Naive thymus-derived CD4-positive, alpha-beta T cell (primary cell): Measurements from ENCODE around the gene FBLN5. TPM values are rescaled to one million over a fixed set of nuclear protein-coding genes. Genes with fewer than 3 reads are reported as not detected.

Source experiments
- ATAC-seq: fragments of 150-1000 bp; cut with Tn5 transposase; 2 replicates; pipeline ENCODE4 v1.10.0; 2021; ENCODE audit warnings: mild to moderate bottlenecking, moderate library complexity
- CTCF ChIA-PET: fragments of 350-600 bp; sonication (Branson Sonifier 250); formaldehyde crosslinking; loops from one replicate; lab custom pipeline; 2021; ENCODE audit warnings: antibody characterized with exemption; lab: Charles Lee
- POLR2A ChIA-PET: fragments of 350-600 bp; sonication (Branson Sonifier 250); formaldehyde crosslinking; loops from one replicate; lab custom pipeline; 2021; ENCODE audit warnings: antibody characterized with exemption, inconsistent platforms; lab: Charles Lee
- DNase-seq, 9 donors: peaks; one replicate each; pipeline versions ENCODE4 v3.0.0 to v3.0.0-alpha.2; 2020 to 2022; ENCODE audit warnings: mixed read lengths in 1 of 9
- H3K27ac ChIP-seq: one replicate; pipeline ENCODE4 v1.7.0; 2013; ENCODE audit warnings: mild to moderate bottlenecking, low read depth, low read length, moderate library complexity
- H3K27me3 ChIP-seq, 2 donors: one replicate each; pipeline ENCODE4 v1.7.0; 2013; ENCODE audit warnings: low read length in 2 of 2, mild to moderate bottlenecking in 2 of 2, moderate library complexity in 2 of 2; ENCODE audit not compliant: control insufficient read depth in 2 of 2, insufficient read depth in 2 of 2
- H3K36me3 ChIP-seq, 3 experiments: 1 replicate in 2 of 3; 2 replicates in 1 of 3; pipeline ENCODE4 v1.7.0; 2013; ENCODE audit warnings: low read length in 3 of 3, mild to moderate bottlenecking in 3 of 3, moderate library complexity in 1 of 3; ENCODE audit not compliant: insufficient read depth in 3 of 3, control insufficient read depth in 2 of 3
- H3K4me1 ChIP-seq, 2 donors: one replicate each; pipeline ENCODE4 v1.7.0; 2013; ENCODE audit warnings: low read length in 2 of 2, mild to moderate bottlenecking in 2 of 2, moderate library complexity in 1 of 2; ENCODE audit not compliant: control insufficient read depth in 2 of 2, insufficient read depth in 2 of 2
- H3K4me3 ChIP-seq: 2 replicates; pipeline ENCODE4 v1.7.0; 2013; ENCODE audit warnings: mild to moderate bottlenecking, low read length
- H3K9me3 ChIP-seq, 3 experiments: 1 replicate in 2 of 3; 2 replicates in 1 of 3; pipeline ENCODE4 v1.7.0; 2013; ENCODE audit warnings: low read length in 3 of 3; ENCODE audit not compliant: control insufficient read depth in 2 of 3
- H3K27ac Mint-ChIP-seq, 9 donors: one replicate each; pipeline ENCODE4 v1.8.0; 2020 to 2022; ENCODE audit warnings: mixed read lengths in 9 of 9, mild to moderate bottlenecking in 8 of 9, moderate library complexity in 5 of 9, inconsistent platforms in 2 of 9
- H3K27me3 Mint-ChIP-seq, 5 donors: one replicate each; pipeline ENCODE4 v1.8.0; 2021 to 2022; ENCODE audit warnings: mixed read lengths in 5 of 5, mild to moderate bottlenecking in 1 of 5
- H3K36me3 Mint-ChIP-seq, 5 donors: one replicate each; pipeline ENCODE4 v1.8.0; 2020 to 2022; ENCODE audit warnings: mixed read lengths in 5 of 5, mild to moderate bottlenecking in 3 of 5, inconsistent platforms in 1 of 5
- H3K4me1 Mint-ChIP-seq, 7 donors: one replicate each; pipeline ENCODE4 v1.8.0; 2020 to 2022; ENCODE audit warnings: mixed read lengths in 7 of 7, mild to moderate bottlenecking in 3 of 7, inconsistent platforms in 1 of 7
- H3K4me3 Mint-ChIP-seq, 10 donors: one replicate each; pipeline ENCODE4 v1.8.0; 2020 to 2022; ENCODE audit warnings: mild to moderate bottlenecking in 10 of 10, mixed read lengths in 10 of 10, moderate library complexity in 6 of 10, inconsistent platforms in 2 of 10
- H3K9me3 Mint-ChIP-seq, 11 donors: one replicate each; pipeline ENCODE4 v1.8.0; 2020 to 2022; ENCODE audit warnings: mixed read lengths in 11 of 11, mild to moderate bottlenecking in 4 of 11, inconsistent platforms in 1 of 11, moderate library complexity in 1 of 11
- intact Hi-C, 2 donors: fragments of 100-400 bp; cut with micrococcal nuclease; formaldehyde crosslinking; loops; one replicate each; pipeline ENCODE4 v1.15.1; 2023
- polyA plus RNA-seq, 2 donors: library from polyadenylated mRNA; unstranded; fragments of 300-500 nt; fragmentation: Illumina TruSeq; gene quantifications; one replicate each; pipeline ENCODE4 v1.2.3, GENCODE V29; 2021
- total RNA-seq, 6 experiments: library from RNA in 5 of 6; stranded (reverse) in 5 of 6; gene quantifications; 1 replicate in 5 of 6; 2 replicates in 1 of 6; pipeline ENCODE4 v1.2.3 and lab custom pipeline; 2021 to 2026

FBLN5 gene
- total and polyA plus RNA-seq, 7 experiments from 2014 or later, result 2.9 to 53.3 (median 10.7) TPM

DNA sequence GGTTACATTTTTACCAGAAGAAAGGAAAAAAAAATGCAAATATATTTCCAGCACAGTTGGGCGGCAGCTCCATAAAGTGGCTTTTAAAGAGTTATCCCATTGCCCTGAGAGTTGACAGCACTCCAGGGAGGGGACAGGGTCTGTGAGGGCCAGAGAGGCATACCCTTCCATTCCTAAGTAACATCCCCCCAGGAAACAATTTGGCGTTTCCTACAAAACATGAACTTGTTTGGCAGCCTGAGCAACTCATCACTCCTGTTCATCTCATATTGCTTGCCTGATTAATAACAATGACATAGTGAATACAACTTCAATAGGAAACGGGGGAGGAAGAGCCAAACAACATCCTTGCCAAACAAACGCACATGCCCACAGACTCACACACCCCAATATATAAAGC is 103.5 kb downstream of the FBLN5 start:
- Mint-ChIP-seq H3K4me3 (peak overlapping the region in 2 of 10 donors; percentile 7 to 15), H3K27ac (peak overlapping the region in 6 of 9 donors; percentile 2 to 74 (median 36))
- CTCF ChIA-PET, result no interaction called here

DNA sequence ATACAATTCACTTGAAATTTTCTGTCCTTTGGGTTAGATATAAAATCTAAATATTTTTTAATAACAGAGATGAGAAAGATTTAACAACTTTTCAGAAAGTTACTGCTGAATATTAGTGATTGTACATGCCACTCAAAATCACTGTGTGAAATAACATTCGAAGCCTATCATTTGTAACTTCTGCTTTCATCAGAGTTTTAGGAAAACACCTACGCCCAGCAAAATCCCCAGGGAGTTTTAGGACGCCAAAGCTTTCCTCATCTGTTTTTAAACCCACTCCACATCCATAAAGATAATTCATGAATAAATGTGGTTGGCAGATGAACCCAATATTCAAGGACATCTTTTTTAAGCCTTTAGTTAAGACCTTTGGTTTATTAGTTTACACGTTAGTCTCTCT is 104.1 kb downstream of the FBLN5 start:
- H3K27me3 ChIP-seq, result no peaks in the 10 kb centered on the region
- H3K27ac ChIP-seq, result no peak overlapping the region
- peaks cover 34 to 93% (median 82%) of the 10 kb centered on the region in 7 donors for H3K4me1 Mint-ChIP-seq
- H3K27me3 Mint-ChIP-seq, result no peaks in the 10 kb centered on the region
- no peaks in the 10 kb centered on the region for H3K9me3 ChIP-seq
- ChIA-PET POLR2A (interaction anchor here (0.7 to 14.7 kb wide), 4 partner anchors 15 to 53 kb away, joined by 3 to 194 read pairs (median 4); no protein-coding TSS in a partner anchor), CTCF (no interaction called here)
- DNase-seq (no peak), ATAC-seq (no peak)
- peak overlapping the region in 5 of 9 donors; percentile 63 to 89 (median 73) for H3K27ac Mint-ChIP-seq
- H3K9me3 Mint-ChIP-seq, result no peaks in the 10 kb centered on the region
- H3K4me3 ChIP-seq, result no peak overlapping the region
- peaks cover 24 to 25% of the 10 kb centered on the region in 2 donors for H3K4me1 ChIP-seq
- intact Hi-C loops, result no loop called here
- peaks cover 0 to 25% (median 0%) of the 10 kb centered on the region in 3 experiments for H3K36me3 ChIP-seq
- H3K4me3 Mint-ChIP-seq, result peak overlapping the region in 1 of 10 donors; percentile 11
- peaks cover 15 to 75% (median 52%) of the 10 kb centered on the region in 5 donors for H3K36me3 Mint-ChIP-seq

More for the DNA sequence above, 103.5 kb downstream of the FBLN5 start:
- POLR2A ChIA-PET, result interaction anchor here (0.7 to 14.7 kb wide), 4 partner anchors 15 to 53 kb away, joined by 3 to 194 read pairs (median 4); no protein-coding TSS in a partner anchor
- Mint-ChIP-seq H3K27me3 (no peaks in the 10 kb centered on the region), H3K36me3 (peaks cover 21 to 77% (median 57%) of the 10 kb centered on the region in 5 donors), H3K9me3 (no peaks in the 10 kb centered on the region), H3K4me1 (peaks cover 32 to 93% (median 82%) of the 10 kb centered on the region in 7 donors)
- intact Hi-C loops, result no loop called here
- Histone ChIP-seq H3K36me3 (peaks cover 0 to 25% (median 0%) of the 10 kb centered on the region in 3 experiments), H3K27me3 (no peaks in the 10 kb centered on the region), H3K27ac (no peak overlapping the region), H3K4me3 (no peak overlapping the region), H3K9me3 (no peaks in the 10 kb centered on the region), H3K4me1 (peaks cover 22 to 25% of the 10 kb centered on the region in 2 donors)
- ATAC-seq (no peak), DNase-seq (no peak)

DNA sequence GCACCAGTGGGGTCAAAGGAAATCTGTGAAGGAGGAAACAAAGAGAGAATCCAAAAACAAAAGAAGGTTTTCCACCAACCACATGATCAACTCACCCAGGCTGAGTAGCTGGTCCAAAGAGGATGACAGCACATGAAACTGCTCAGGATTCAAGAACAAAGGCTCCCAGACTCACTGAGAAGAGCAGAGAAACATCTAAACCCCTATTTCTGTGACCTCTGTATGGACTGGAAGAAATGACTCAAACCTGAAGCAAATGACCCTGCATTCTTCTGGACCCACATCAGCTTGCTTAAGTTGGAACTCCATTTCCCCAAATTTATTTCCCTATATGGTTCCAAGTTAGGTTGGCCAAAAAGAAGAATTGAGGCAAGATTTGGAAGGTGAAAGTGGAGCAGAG is 106.4 kb downstream of the FBLN5 start:
- no peaks in the 10 kb centered on the region for H3K9me3 ChIP-seq
- H3K27ac ChIP-seq, result peak overlapping the region; percentile 1
- Mint-ChIP-seq H3K4me3 (peak overlapping the region in 2 of 10 donors; percentile 27 to 33), H3K4me1 (peaks cover 32 to 93% (median 82%) of the 10 kb centered on the region in 7 donors), H3K27me3 (peaks cover 0 to 2% (median 0%) of the 10 kb centered on the region in 5 donors), H3K27ac (peak overlapping the region in 8 of 9 donors; percentile 28 to 89 (median 72)), H3K9me3 (no peaks in the 10 kb centered on the region), H3K36me3 (peaks cover 13 to 75% (median 38%) of the 10 kb centered on the region in 5 donors)
- ChIA-PET CTCF (interaction anchor here (1.2 kb wide), 1 partner anchor 51 kb away, joined by 3 read pairs; no protein-coding TSS in a partner anchor), POLR2A (interaction anchor here (1.1 to 14.7 kb wide), 5 partner anchors 7 to 34 kb away, joined by 3 to 194 read pairs (median 3); no protein-coding TSS in a partner anchor)
- H3K36me3 ChIP-seq, result peaks cover 0 to 18% (median 0%) of the 10 kb centered on the region in 3 experiments
- H3K4me3 ChIP-seq, result no peak overlapping the region
- intact Hi-C loops, result no loop called here
- DNase-seq (no peak), ATAC-seq (no peak)
- H3K27me3 ChIP-seq, result no peaks in the 10 kb centered on the region
- peaks cover 33 to 40% of the 10 kb centered on the region in 2 donors for H3K4me1 ChIP-seq

DNA sequence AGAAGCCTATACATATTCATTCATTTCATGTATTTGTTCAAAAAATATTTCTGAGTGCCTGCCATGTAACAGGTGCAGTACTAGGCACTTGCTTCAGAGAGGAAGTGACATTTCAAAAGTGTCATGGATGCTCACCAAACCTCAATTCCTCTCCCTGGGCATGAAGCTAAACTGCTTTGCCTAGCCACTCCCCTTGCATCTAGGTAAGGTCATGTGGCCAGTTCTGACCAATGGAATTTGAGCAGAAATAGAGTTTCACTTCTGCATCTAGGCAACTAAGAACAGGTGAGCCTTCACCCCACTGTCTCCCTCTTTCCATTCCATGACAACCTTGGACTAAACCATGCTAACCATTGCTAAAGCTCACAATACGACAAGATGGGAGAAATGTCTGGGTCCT is 107.7 kb downstream of the FBLN5 start:
- Mint-ChIP-seq H3K9me3 (no peaks in the 10 kb centered on the region), H3K36me3 (peaks cover 11 to 75% (median 34%) of the 10 kb centered on the region in 5 donors), H3K4me1 (peaks cover 35 to 94% (median 85%) of the 10 kb centered on the region in 7 donors), H3K4me3 (peak overlapping the region in 1 of 10 donors; percentile 8), H3K27me3 (peaks cover 0 to 6% (median 0%) of the 10 kb centered on the region in 5 donors), H3K27ac (peak overlapping the region in 4 of 9 donors; percentile 60 to 89 (median 76))
- ChIA-PET POLR2A (interaction anchor here (0.8 to 14.7 kb wide), 5 partner anchors 8 to 73 kb away, joined by 3 to 194 read pairs (median 3); partner anchors contain the start of gene TC2N), CTCF (interaction anchor here (0.6 kb wide), 1 partner anchor 28 kb away, joined by 3 read pairs; the partner anchor contains the start of gene TC2N)
- no peaks in the 10 kb centered on the region for H3K9me3 ChIP-seq
- DNase-seq (peak in 4 of 9 donors; percentile 26 to 38 (median 28)), ATAC-seq (no peak)
- H3K4me1 ChIP-seq, result peaks cover 31 to 40% of the 10 kb centered on the region in 2 donors
- intact Hi-C loops, result loop anchor here (1.0 to 10.0 kb wide), 3 partner anchors 22 to 265 kb away; partner anchors contain the start of gene ATXN3 (in 1 of the 2)
- no peaks in the 10 kb centered on the region for H3K27me3 ChIP-seq
- no peak overlapping the region for H3K27ac ChIP-seq
- no peak overlapping the region for H3K4me3 ChIP-seq
- H3K36me3 ChIP-seq, result peaks cover 0 to 16% (median 0%) of the 10 kb centered on the region in 3 experiments

DNA sequence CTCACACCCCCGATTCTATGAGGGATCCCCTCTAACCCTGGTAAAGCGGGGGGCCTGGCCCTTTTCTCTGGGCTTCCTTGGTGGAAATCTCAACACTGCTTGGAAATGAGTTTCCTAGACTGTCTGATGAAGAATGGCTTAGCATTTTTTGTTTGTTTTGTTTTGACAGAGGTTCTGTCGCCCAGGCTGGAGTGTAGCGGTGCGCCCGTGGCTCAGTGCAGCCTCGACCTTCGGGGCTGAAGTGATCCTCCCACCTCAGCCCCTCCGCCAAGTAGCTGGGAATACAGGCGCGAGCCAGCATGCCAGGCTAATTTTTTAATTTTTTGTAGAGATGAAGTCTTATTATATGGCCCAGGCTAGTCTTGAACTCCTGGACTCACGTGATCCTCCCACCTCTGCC is 110.4 kb downstream of the FBLN5 start:
- H3K4me1 ChIP-seq, result peaks cover 33 to 40% of the 10 kb centered on the region in 2 donors

More for the DNA sequence above, 110.4 kb downstream of the FBLN5 start:
- peaks cover 4 to 71% (median 28%) of the 10 kb centered on the region in 5 donors for H3K36me3 Mint-ChIP-seq
- Histone ChIP-seq H3K36me3 (peaks cover 0 to 14% (median 0%) of the 10 kb centered on the region in 3 experiments), H3K9me3 (no peaks in the 10 kb centered on the region), H3K27ac (peak overlapping the region; percentile 72), H3K27me3 (no peaks in the 10 kb centered on the region), H3K4me3 (peak overlapping the region; percentile 61)
- intact Hi-C loops, result loop anchor here (2.0 to 10.0 kb wide), 3 partner anchors 30 to 268 kb away; partner anchors contain the start of genes ATXN3 (in 1 of the 2) and TC2N (in 1 of the 2)
- peaks cover 38 to 93% (median 86%) of the 10 kb centered on the region in 7 donors for H3K4me1 Mint-ChIP-seq
- DNase-seq, result no peak
- peaks cover 0 to 6% (median 0%) of the 10 kb centered on the region in 5 donors for H3K27me3 Mint-ChIP-seq
- H3K4me3 Mint-ChIP-seq, result peak overlapping the region; percentile 71 to 96 (median 90)
- H3K27ac Mint-ChIP-seq, result peak overlapping the region in 8 of 9 donors; percentile 86 to 97 (median 91)
- ChIA-PET POLR2A (interaction anchor here (0.8 to 14.7 kb wide), 7 partner anchors 8 to 81 kb away, joined by 3 to 194 read pairs (median 11); partner anchors contain the start of gene TC2N), CTCF (no interaction called here)
- no peak for ATAC-seq
- peaks cover 0 to 1% (median 0%) of the 10 kb centered on the region in 11 donors for H3K9me3 Mint-ChIP-seq
